DND-41 (cell line): ENCODE measurements around the gene ADAMTS12.

Experiments used
- ATAC-seq: fragments of 200-7000 bp; cut with Tn5 transposase; 3 replicates; pipeline ENCODE4 v1.9.1; 2021; ENCODE audit warnings: low read depth; ENCODE audit not compliant: insufficient read depth
- DNase-seq: peaks from one replicate; pipeline ENCODE4 v3.0.0-alpha.2; 2020
- H2AFZ ChIP-seq: 2 replicates; pipeline ENCODE4 v1.6.0; 2012; ENCODE audit warnings: low read depth, low read length
- H3K27ac ChIP-seq: 2 replicates; pipeline ENCODE4 v1.5.1; 2012; ENCODE audit warnings: low read length, inconsistent platforms
- H3K27me3 ChIP-seq: fragments of 200-600 bp; sonication (generic); 2 replicates; pipeline ENCODE4 v1.6.0; 2012; ENCODE audit warnings: low read length, mild to moderate bottlenecking, inconsistent platforms; ENCODE audit not compliant: insufficient read depth, poor library complexity
- H3K36me3 ChIP-seq: 2 replicates; pipeline ENCODE4 v1.5.1; 2012; ENCODE audit warnings: low read length, inconsistent platforms; ENCODE audit not compliant: insufficient read depth
- H3K4me1 ChIP-seq: 2 replicates; pipeline ENCODE4 v1.5.1; 2012; ENCODE audit warnings: mild to moderate bottlenecking, low read length; ENCODE audit not compliant: insufficient read depth
- H3K4me2 ChIP-seq: 2 replicates; pipeline ENCODE4 v1.6.0; 2012; ENCODE audit warnings: mild to moderate bottlenecking, moderate library complexity, low read length, inconsistent platforms; ENCODE audit not compliant: insufficient read depth
- H3K4me3 ChIP-seq, 2 experiments: fragments of 200-600 bp in 1 of 2; shearing (Covaris generic) in 1 of 2; 2 replicates each; pipeline ENCODE4 v1.5.1; 2012 to 2016; ENCODE audit warnings: inconsistent platforms in 2 of 2, low read length in 2 of 2, mild to moderate bottlenecking in 2 of 2, low read depth in 1 of 2, moderate library complexity in 1 of 2
- H3K79me2 ChIP-seq: 2 replicates; pipeline ENCODE4 v1.6.0; 2012; ENCODE audit warnings: low read length, inconsistent platforms; ENCODE audit not compliant: insufficient read depth
- H3K9ac ChIP-seq: 2 replicates; pipeline ENCODE4 v1.6.0; 2012; ENCODE audit warnings: low read depth, mild to moderate bottlenecking, inconsistent platforms, low read length, moderate library complexity
- H3K9me3 ChIP-seq: 2 replicates; pipeline ENCODE4 v1.5.1; 2012; ENCODE audit warnings: low read length, moderate library complexity, mild to moderate bottlenecking, inconsistent platforms; ENCODE audit not compliant: insufficient read depth, severe bottlenecking
- H4K20me1 ChIP-seq: 2 replicates; pipeline ENCODE4 v1.6.0; 2012; ENCODE audit warnings: low read length; ENCODE audit not compliant: insufficient read depth
- CTCF ChIP-seq: IDR thresholded peaks from 2 replicates; pipeline ENCODE4 v1.5.1; 2012; ENCODE audit warnings: borderline replicate concordance, low read length, moderate library complexity, mild to moderate bottlenecking; ENCODE audit not compliant: poor library complexity, severe bottlenecking; ENCODE audit errors: extremely low read depth
- EZH2 ChIP-seq: IDR thresholded peaks from 3 replicates; pipeline ENCODE4 v1.6.1; 2012; ENCODE audit warnings: borderline replicate concordance, low read depth, mild to moderate bottlenecking, moderate library complexity, low read length, inconsistent platforms; ENCODE audit not compliant: severe bottlenecking

Gene ADAMTS12

GRCh38 chr5:33887268-33887667 lies 4.5 kb downstream of the ADAMTS12 start:
- H3K4me2 ChIP-seq, result no peak overlapping the region
- H3K9me3 ChIP-seq, result no peaks in the 10 kb centered on the region
- no peaks in the 10 kb centered on the region for H3K79me2 ChIP-seq
- H2AFZ ChIP-seq, result no peak overlapping the region
- H4K20me1 ChIP-seq, result no peaks in the 10 kb centered on the region
- H3K4me3 ChIP-seq, result no peak overlapping the region
- H3K27ac ChIP-seq, result no peak overlapping the region
- DNase-seq (no peak), ATAC-seq (no peak)
- no peaks in the 10 kb centered on the region for H3K4me1 ChIP-seq
- no peak overlapping the region for H3K9ac ChIP-seq
- no peaks in the 10 kb centered on the region for H3K36me3 ChIP-seq
- H3K27me3 ChIP-seq, result no peaks in the 10 kb centered on the region
- TF ChIP-seq EZH2 (no peak), CTCF (no peak)

- Histone ChIP-seq H4K20me1 (no peaks in the 10 kb centered on the region), H3K4me2 (no peak overlapping the region), H3K4me3 (no peak overlapping the region), H3K27ac (no peak overlapping the region), H3K36me3 (no peaks in the 10 kb centered on the region), H3K4me1 (no peaks in the 10 kb centered on the region), H3K27me3 (no peaks in the 10 kb centered on the region), H3K79me2 (no peaks in the 10 kb centered on the region), H2AFZ (no peak overlapping the region), H3K9me3 (no peaks in the 10 kb centered on the region), H3K9ac (no peak overlapping the region)
- ATAC-seq, result no peak
- DNase-seq, result no peak
- no peak for TF ChIP-seq EZH2
- TF ChIP-seq CTCF, result no peak
These were observed 5.5 kb downstream of the ADAMTS12 start for GRCh38 chr5:33886283-33886682.

- DNase-seq (no peak), ATAC-seq (no peak)
- TF ChIP-seq CTCF, result no peak
- TF ChIP-seq EZH2, result no peak
- Histone ChIP-seq H2AFZ (no peak overlapping the region), H3K9me3 (no peaks in the 10 kb centered on the region), H3K4me2 (no peak overlapping the region), H3K4me3 (no peak overlapping the region), H3K9ac (no peak overlapping the region), H3K79me2 (no peaks in the 10 kb centered on the region), H3K27me3 (no peaks in the 10 kb centered on the region), H4K20me1 (no peaks in the 10 kb centered on the region), H3K36me3 (no peaks in the 10 kb centered on the region), H3K4me1 (no peaks in the 10 kb centered on the region), H3K27ac (no peak overlapping the region)
These were observed 6.1 kb downstream of the ADAMTS12 start for GRCh38 chr5:33885679-33886078.

GRCh38 chr5:33883482-33883881 lies 8.3 kb downstream of the ADAMTS12 start:
- H3K36me3 ChIP-seq, result no peaks in the 10 kb centered on the region
- DNase-seq, result no peak
- H3K4me3 ChIP-seq, result no peak overlapping the region
- TF ChIP-seq CTCF (no peak), EZH2 (no peak)
- no peak for ATAC-seq
- H3K4me1 ChIP-seq, result no peaks in the 10 kb centered on the region
- no peak overlapping the region for H2AFZ ChIP-seq
- H3K9me3 ChIP-seq, result no peaks in the 10 kb centered on the region
- no peaks in the 10 kb centered on the region for H4K20me1 ChIP-seq
- H3K27ac ChIP-seq, result no peak overlapping the region
- no peak overlapping the region for H3K9ac ChIP-seq
- H3K27me3 ChIP-seq, result no peaks in the 10 kb centered on the region
- no peak overlapping the region for H3K4me2 ChIP-seq
- no peaks in the 10 kb centered on the region for H3K79me2 ChIP-seq
